ENCODE results near the gene ADO.

The ADO gene

GRCh38 chr10:62853710-62854109, 49.2 kb downstream of the ADO start:
- H3K4me3 ChIP-seq (ENCODE audit: low read length) = no peak overlapping the region
- no peaks in the 10 kb centered on the region for H3K9me3 ChIP-seq (ENCODE audit: control insufficient read depth, low read depth, low read length)
- no peaks in the 10 kb centered on the region for H3K36me3 ChIP-seq (ENCODE audit: control insufficient read depth, low read depth, low read length)
- no peak overlapping the region for H3K27ac ChIP-seq (ENCODE audit: low read length)
- H3K9ac ChIP-seq (ENCODE audit: low read length) = no peak overlapping the region
- no peaks in the 10 kb centered on the region for H3K4me1 ChIP-seq (ENCODE audit: control insufficient read depth, low read depth, low read length)
- no peaks in the 10 kb centered on the region for H3K27me3 ChIP-seq (ENCODE audit: control insufficient read depth, insufficient read depth, low read length)

- peaks cover 1% of the 10 kb centered on the region for H3K4me1 ChIP-seq (ENCODE audit: control insufficient read depth, low read depth, low read length)
Measured at GRCh38 chr10:62856021-62856420, 51.5 kb downstream of the ADO start.

More at GRCh38 chr10:62856021-62856420, 51.5 kb downstream of the ADO start:
- Histone ChIP-seq H3K9ac (ENCODE audit: low read length) (no peak overlapping the region), H3K36me3 (ENCODE audit: control insufficient read depth, low read depth, low read length) (no peaks in the 10 kb centered on the region), H3K27me3 (ENCODE audit: control insufficient read depth, insufficient read depth, low read length) (no peaks in the 10 kb centered on the region), H3K9me3 (ENCODE audit: control insufficient read depth, low read depth, low read length) (no peaks in the 10 kb centered on the region), H3K27ac (ENCODE audit: low read length) (no peak overlapping the region), H3K4me3 (ENCODE audit: low read length) (no peak overlapping the region)
